HG02885 (cell line): ENCODE results near the gene TACR2.

Experiments used
- ATAC-seq: cut with Tn5 transposase; IDR thresholded peaks from one replicate; pipeline ENCODE4 v1.9.1; 2021; ENCODE audit warnings: mild to moderate bottlenecking; ENCODE audit not compliant: unreplicated experiment, poor library complexity

TACR2 gene

GRCh38 chr10:69377191-69377590 lies 39.5 kb downstream of the TACR2 start:
- no peak for ATAC-seq

DNA sequence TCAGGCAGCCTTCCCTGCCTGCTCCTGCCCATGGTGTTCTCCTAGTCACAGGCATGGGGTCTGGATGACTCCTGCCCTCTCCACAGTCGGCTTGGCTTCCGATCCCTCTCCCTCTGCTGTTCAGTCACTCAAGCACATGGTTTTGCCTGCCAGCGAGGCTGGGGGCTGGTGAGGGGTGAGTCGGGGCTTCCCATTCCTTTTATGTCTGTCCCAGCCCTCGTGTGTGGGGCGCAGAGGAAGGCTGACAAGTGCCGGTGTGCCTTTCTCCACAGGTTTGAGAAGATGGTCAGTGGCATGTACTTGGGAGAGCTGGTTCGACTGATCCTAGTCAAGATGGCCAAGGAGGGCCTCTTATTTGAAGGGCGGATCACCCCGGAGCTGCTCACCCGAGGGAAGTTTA lies 40.1 kb downstream of the TACR2 start:
- ATAC-seq: no peak

DNA sequence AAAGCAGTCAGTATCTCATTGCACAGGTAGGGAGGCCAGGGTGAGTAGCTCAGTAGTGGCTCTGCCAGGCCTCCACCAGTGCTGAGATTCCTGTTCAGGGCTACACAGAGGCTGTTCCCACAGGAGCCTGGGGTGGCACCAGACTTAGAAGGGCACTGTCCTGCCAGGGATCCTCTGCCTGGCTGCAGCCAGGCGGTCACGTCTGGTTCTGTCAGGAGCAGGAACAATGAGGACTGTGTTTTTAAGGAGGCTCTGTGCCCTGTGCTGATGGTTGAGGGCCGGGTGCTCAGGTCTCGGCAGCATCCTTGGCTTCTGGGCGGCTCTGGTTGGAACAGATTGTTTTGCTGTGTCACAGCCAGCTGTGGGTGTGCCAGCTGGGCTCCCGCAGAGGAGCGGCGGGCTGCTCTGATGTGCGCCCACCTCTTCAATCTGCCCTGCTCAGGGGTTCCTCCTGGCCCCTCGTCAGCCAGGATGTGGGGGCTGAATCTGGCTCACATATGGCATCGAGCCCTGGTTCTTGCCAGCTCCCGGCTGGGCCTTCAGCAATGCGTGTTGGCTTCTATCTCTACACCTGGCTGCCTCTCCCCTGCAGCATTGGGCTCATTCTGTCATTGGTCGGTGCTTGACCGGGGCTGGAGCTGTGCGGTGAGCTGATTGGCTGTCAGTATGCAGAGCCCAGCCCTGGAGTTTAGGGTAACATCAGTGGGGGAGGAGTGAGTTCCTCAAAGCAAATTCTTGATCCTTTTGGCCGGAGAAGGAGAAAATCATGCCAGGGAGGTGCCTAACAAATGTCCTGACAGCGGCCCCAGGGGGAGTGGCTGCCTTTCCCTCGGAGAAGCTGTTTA lies 41.2 kb downstream of the TACR2 start:
- no peak for ATAC-seq

GRCh38 chr10:69374931-69375306 lies 41.8 kb downstream of the TACR2 start:
- no peak for ATAC-seq

DNA sequence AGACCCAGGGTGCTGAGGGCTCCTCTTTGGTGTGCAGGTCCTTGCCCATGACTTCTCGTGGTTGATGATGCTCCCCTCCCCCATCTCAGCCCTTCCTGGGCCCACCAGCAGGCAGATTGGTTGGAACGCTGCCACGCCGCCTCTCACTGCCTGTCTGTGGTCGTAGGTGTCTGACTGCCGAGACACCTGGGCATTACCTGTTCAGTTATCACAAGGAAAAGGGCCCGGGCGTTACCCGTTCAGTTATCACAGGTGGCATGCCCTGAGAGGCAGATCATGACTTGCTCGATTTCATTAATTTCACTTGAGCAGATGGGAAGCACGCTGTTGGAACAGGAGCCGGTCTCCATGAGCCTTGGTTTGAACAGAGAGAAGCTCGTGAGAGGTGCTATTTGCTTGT lies 42.5 kb downstream of the TACR2 start:
- no peak for ATAC-seq

GRCh38 chr10:69372126-69372980 lies 44.4 kb downstream of the TACR2 start:
- no peak for ATAC-seq

GRCh38 chr10:69367469-69367868 lies 49.2 kb downstream of the TACR2 start:
- ATAC-seq: no peak

DNA sequence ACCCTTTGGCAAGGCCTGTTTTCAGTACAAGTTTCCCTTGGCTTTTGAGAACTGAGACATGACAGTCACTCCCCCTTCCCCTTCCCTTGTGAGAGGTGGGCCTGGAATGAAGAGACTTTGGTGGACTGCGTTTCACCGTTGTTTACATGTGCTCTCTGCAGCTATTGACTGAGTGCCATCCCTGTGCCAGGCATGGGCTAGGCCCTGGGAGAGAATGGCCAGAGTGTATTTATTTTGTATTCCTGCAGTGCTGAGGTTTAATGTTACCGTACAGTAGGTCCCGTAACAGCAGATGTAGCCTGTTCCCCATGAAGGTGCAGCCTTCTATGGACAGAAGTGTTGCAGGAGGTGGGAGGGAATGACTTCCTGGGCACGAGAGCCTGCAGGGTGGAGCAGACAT lies 50.0 kb downstream of the TACR2 start:
- no peak for ATAC-seq

DNA sequence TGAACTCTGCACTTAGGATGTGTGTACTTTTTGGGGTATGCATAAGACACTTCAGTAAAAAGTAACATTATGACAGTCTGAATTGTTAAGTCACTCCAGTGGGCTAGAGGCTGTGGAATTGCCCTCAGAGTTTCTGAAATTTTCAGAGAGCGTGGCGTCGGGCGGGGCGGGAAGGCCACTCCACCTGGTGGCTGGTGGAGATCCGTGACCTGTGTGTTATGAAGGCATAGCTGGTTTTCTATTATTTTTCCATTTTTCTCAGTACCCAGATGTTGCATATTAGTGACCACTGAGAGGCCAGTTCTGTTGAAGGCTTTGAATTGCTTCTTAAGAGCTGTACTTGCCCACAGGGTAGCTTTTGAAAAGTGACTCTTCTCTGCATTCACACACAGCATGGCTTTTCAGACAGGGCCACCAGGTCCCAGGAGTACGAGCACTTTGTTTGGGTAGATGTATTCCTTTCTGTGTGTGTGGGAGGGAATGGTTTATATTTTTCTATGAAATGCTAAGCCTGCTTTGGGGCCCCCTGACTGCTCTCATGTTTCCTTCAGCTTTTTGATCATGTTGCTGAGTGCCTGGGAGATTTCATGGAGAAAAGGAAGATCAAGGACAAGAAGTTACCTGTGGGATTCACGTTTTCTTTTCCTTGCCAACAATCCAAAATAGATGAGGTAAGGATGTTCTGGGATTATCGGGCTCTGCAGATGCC lies 52.3 kb downstream of the TACR2 start:
- no peak for ATAC-seq

DNA sequence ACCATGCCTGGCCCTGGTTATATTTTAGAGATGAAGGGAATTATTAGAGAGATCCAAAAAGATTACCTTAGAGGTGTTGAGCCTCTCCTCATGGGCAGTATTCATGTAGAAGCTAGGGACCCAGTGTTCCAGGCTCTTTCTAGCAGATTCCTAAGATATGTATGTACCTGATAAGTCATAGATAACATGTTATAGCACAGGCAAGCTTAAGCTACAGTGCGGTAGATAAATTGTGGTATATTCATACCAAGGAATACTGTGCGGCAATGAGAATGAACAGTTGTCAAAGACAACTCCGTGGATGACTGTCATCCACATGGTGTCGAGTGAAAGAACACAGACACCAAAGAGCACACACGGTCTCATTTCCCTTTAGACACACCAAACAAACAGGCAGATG lies 53.1 kb downstream of the TACR2 start:
- no peak for ATAC-seq

- ATAC-seq: no peak
Measured at GRCh38 chr10:69362471-69362954, 54.2 kb downstream of the TACR2 start.

DNA sequence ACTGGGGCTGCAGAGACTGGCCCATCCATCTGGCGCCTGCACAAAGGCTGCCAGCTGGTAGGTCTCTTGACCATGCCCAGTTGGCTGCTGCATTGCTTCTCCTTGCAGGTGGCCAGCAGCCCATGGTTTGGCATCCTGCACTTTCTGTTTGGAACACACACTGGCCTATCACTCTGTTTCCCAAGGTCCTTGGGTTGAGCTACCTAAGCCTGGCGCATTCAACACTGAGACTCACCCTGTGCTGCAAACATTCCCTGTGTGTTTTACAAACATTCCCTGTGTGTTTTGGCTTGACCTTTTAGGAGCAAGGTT lies 55.5 kb downstream of the TACR2 start:
- no peak for ATAC-seq

- no peak for ATAC-seq
Measured at GRCh38 chr10:69360485-69361302, 56.0 kb downstream of the TACR2 start.

- ATAC-seq: no peak
Measured at GRCh38 chr10:69359594-69359993, 57.1 kb downstream of the TACR2 start.

GRCh38 chr10:69359148-69359547 lies 57.6 kb downstream of the TACR2 start:
- ATAC-seq: no peak

GRCh38 chr10:69358148-69358795 lies 58.4 kb downstream of the TACR2 start:
- ATAC-seq: no peak

DNA sequence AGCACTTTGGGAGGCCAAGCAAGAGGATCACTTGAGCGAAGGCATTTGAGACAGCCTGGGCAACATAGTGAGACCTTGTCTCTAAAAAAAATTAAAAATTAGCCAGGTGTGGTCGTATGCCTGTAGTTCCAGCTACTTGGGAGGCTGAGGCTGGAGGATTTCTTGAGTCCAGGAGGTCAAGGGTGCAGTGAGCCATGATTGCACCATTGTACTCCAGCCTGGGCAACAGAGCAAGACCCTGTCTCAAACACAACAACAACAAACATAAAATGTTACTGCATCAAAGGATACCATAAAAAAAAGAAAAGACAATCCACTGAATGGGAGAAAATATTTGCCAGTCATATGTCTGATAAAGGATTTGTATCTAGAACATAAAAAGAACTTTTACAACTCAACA lies 60.5 kb downstream of the TACR2 start:
- ATAC-seq: no peak

GRCh38 chr10:69353977-69354635 lies 62.6 kb downstream of the TACR2 start:
- no peak for ATAC-seq
